Loucy (cell line): Measurements from ENCODE around the gene PRAMEF26.
"Not testable (repeated sequence)": the region's sequence is repeated elsewhere in the genome, so short reads cannot be mapped to it uniquely, and the experiment has no call there.

Experiments
- H2AFZ ChIP-seq: fragments of 200-600 bp; sonication (generic); 2 replicates; pipeline ENCODE4 v1.6.0; 2016; ENCODE audit warnings: antibody characterized with exemption, mild to moderate bottlenecking, low read length, moderate library complexity
- H3F3A ChIP-seq: fragments of 200-600 bp; 2 replicates; pipeline ENCODE4 v1.6.0; 2016; ENCODE audit warnings: antibody characterized with exemption, low read depth, mild to moderate bottlenecking
- H3K27me3 ChIP-seq: fragments of 200-600 bp; sonication (generic); 2 replicates; pipeline ENCODE4 v1.6.1; 2014; ENCODE audit warnings: low read length, mild to moderate bottlenecking; ENCODE audit not compliant: insufficient read depth, poor library complexity, severe bottlenecking
- H3K36me3 ChIP-seq: fragments of 200-600 bp; sonication (generic); 2 replicates; pipeline ENCODE4 v1.6.1; 2016; ENCODE audit warnings: low read length; ENCODE audit not compliant: insufficient read depth
- H3K4me1 ChIP-seq: fragments of 200-600 bp; sonication (generic); 2 replicates; pipeline ENCODE4 v1.5.1; 2014; ENCODE audit warnings: low read length, mild to moderate bottlenecking; ENCODE audit not compliant: insufficient read depth, poor library complexity, severe bottlenecking
- H3K4me2 ChIP-seq: fragments of 200-600 bp; sonication (generic); 2 replicates; pipeline ENCODE4 v1.6.0; 2014; ENCODE audit warnings: antibody characterized with exemption, low read length, low read depth, mild to moderate bottlenecking; ENCODE audit not compliant: poor library complexity, severe bottlenecking
- H3K4me3 ChIP-seq: fragments of 200-600 bp; sonication (generic); 2 replicates; pipeline ENCODE4 v1.5.1; 2014; ENCODE audit warnings: low read length, mild to moderate bottlenecking, mixed read lengths; ENCODE audit not compliant: poor library complexity, severe bottlenecking
- H3K79me2 ChIP-seq: fragments of 200-600 bp; sonication (generic); 2 replicates; pipeline ENCODE4 v1.6.1; 2014; ENCODE audit warnings: low read length; ENCODE audit not compliant: insufficient read depth
- H3K9ac ChIP-seq: fragments of 200-600 bp; sonication (generic); 2 replicates; pipeline ENCODE4 v1.6.0; 2014; ENCODE audit warnings: mild to moderate bottlenecking, low read depth, low read length, moderate library complexity; ENCODE audit not compliant: poor library complexity, severe bottlenecking
- H3K9me2 ChIP-seq: fragments of 200-600 bp; sonication (generic); replicated peaks from 2 replicates; pipeline ENCODE4 v1.6.1; 2016; ENCODE audit warnings: low read depth, low read length, mixed read lengths
- H3K9me3 ChIP-seq: fragments of 200-600 bp; sonication (generic); 2 replicates; pipeline ENCODE4 v1.6.1; 2014; ENCODE audit warnings: mild to moderate bottlenecking, antibody characterized with exemption, low read length, low read depth; ENCODE audit not compliant: insufficient read depth
- H4K20me1 ChIP-seq: fragments of 200-600 bp; sonication (generic); 2 replicates; pipeline ENCODE4 v1.6.0; 2014; ENCODE audit warnings: antibody characterized with exemption, low read length, mild to moderate bottlenecking; ENCODE audit not compliant: insufficient read depth, poor library complexity, severe bottlenecking

Gene PRAMEF26

GRCh38 chr1:13155909-13156308 is at the start of gene PRAMEF26:
TSS of gene PRAMEF26 (minus strand) at chr1:13156009. CDS start at chr1:13153095, 2,914 bp downstream.
- not testable (repeated sequence) for H3K4me1 ChIP-seq, H4K20me1 ChIP-seq, H3K27me3 ChIP-seq, H3K9ac ChIP-seq, H2AFZ ChIP-seq, H3K36me3 ChIP-seq, H3K4me2 ChIP-seq, H3K4me3 ChIP-seq, H3K9me3 ChIP-seq, H3F3A ChIP-seq, H3K79me2 ChIP-seq, H3K9me2 ChIP-seq

DNA sequence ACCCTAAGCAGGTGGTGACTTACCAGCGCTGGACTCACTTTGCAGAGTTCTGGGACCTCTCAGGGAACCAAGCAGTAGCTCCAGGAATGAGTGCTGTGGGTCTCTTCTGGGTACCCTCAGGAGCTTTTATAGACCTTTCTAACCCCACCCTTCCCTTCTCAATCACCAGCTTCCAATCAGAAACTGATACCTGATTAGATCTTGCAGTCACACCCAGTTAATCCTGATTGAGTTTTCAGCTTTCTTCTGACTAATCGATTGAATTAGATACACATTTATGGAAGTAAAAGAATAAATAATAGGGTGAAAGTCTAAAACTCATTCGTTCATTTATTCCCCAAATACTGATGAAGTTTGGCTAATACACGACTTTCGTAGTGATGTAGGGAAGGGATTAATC is 45.5 kb upstream of the PRAMEF26 start, which contains the start of gene PRAMEF13:
Gene PRAMEF13, minus strand, starts transcription at position 101 of the 400 bp plus-strand sequence. CDS start 1,820 bp downstream, outside the sequence.
- H3K9me3 ChIP-seq, H3K4me3 ChIP-seq, H3K9me2 ChIP-seq, H3K79me2 ChIP-seq, H3K4me2 ChIP-seq, H3K9ac ChIP-seq, H3K36me3 ChIP-seq, H3K27me3 ChIP-seq, H3K4me1 ChIP-seq, H2AFZ ChIP-seq, H4K20me1 ChIP-seq, H3F3A ChIP-seq: not testable (repeated sequence)

GRCh38 chr1:13171548-13171947 is 15.7 kb upstream of the PRAMEF26 start, which contains the start of gene PRAMEF9:
TSS of gene PRAMEF9 (plus strand) at chr1:13171848. CDS start at chr1:13175281, 3,433 bp downstream.
- H3K36me3 ChIP-seq, H2AFZ ChIP-seq, H3K4me3 ChIP-seq, H3K27me3 ChIP-seq, H3K9me3 ChIP-seq, H3F3A ChIP-seq, H3K4me1 ChIP-seq, H3K9ac ChIP-seq, H4K20me1 ChIP-seq, H3K9me2 ChIP-seq, H3K79me2 ChIP-seq, H3K4me2 ChIP-seq: not testable (repeated sequence)

GRCh38 chr1:13165531-13165930 is 9.7 kb upstream of the PRAMEF26 start, which contains the start of gene HNRNPCL4:
TSS of gene HNRNPCL4 (minus strand) at chr1:13165631. CDS start at chr1:13165467, 164 bp downstream.
- H3K79me2 ChIP-seq, H3K4me2 ChIP-seq, H3F3A ChIP-seq, H3K4me1 ChIP-seq, H3K9me2 ChIP-seq, H3K4me3 ChIP-seq, H2AFZ ChIP-seq, H3K9ac ChIP-seq, H4K20me1 ChIP-seq, H3K36me3 ChIP-seq, H3K9me3 ChIP-seq, H3K27me3 ChIP-seq: not testable (repeated sequence)

GRCh38 chr1:13116754-13117153 is 39.1 kb downstream of the PRAMEF26 start, which contains the start of gene HNRNPCL2:
TSS of gene HNRNPCL2 (minus strand) at chr1:13116854. CDS start at chr1:13116400, 454 bp downstream.
- not testable (repeated sequence) for H3K9me3 ChIP-seq, H3F3A ChIP-seq, H3K79me2 ChIP-seq, H2AFZ ChIP-seq, H3K4me2 ChIP-seq, H3K36me3 ChIP-seq, H4K20me1 ChIP-seq, H3K9ac ChIP-seq, H3K4me1 ChIP-seq, H3K4me3 ChIP-seq, H3K9me2 ChIP-seq, H3K27me3 ChIP-seq
